Subcutaneous abdominal adipose tissue (tissue), 5 donors: ENCODE results near the gene CDKL4.
A peak's percentile ranks its signal among the peaks of the same experiment; 100 is the strongest.

Experiments used
- H3K27ac ChIP-seq: one replicate; pipeline ENCODE4 v1.7.0; 2013; ENCODE audit warnings: low read depth, mild to moderate bottlenecking, inconsistent platforms, low read length, moderate library complexity
- H3K27me3 ChIP-seq, 5 donors: one replicate each; pipeline ENCODE4 v1.7.0; 2013; ENCODE audit warnings: low read length in 5 of 5, inconsistent platforms in 1 of 5; ENCODE audit not compliant: control insufficient read depth in 5 of 5, insufficient read depth in 4 of 5
- H3K36me3 ChIP-seq, 5 donors: one replicate each; pipeline ENCODE4 v1.7.0; 2013; ENCODE audit warnings: low read length in 5 of 5; ENCODE audit not compliant: control insufficient read depth in 5 of 5, insufficient read depth in 5 of 5
- H3K4me1 ChIP-seq, 5 donors: one replicate each; pipeline ENCODE4 v1.7.0; 2013; ENCODE audit warnings: low read length in 5 of 5, mild to moderate bottlenecking in 3 of 5, moderate library complexity in 1 of 5; ENCODE audit not compliant: control insufficient read depth in 5 of 5, insufficient read depth in 5 of 5
- H3K4me3 ChIP-seq, 5 donors: one replicate each; pipeline ENCODE4 v1.7.0; 2013; ENCODE audit warnings: low read length in 5 of 5, low read depth in 1 of 5
- H3K9ac ChIP-seq, 5 donors: one replicate each; pipeline ENCODE4 v1.7.0; 2013; ENCODE audit warnings: low read length in 5 of 5, mild to moderate bottlenecking in 4 of 5, moderate library complexity in 3 of 5
- H3K9me3 ChIP-seq, 5 donors: one replicate each; pipeline ENCODE4 v1.7.0; 2013; ENCODE audit warnings: low read length in 5 of 5; ENCODE audit not compliant: control insufficient read depth in 5 of 5
- donor health status: healthy.
- donor health status: healthy.
- donor health status: healthy.
- donor health status: healthy.
- donor health status: healthy.

CDKL4 gene

GRCh38 chr2:39234754-39235153 is 9.0 kb downstream of the CDKL4 start:
- Histone ChIP-seq H3K36me3 (no peaks in the 10 kb centered on the region), H3K4me1 (no peaks in the 10 kb centered on the region), H3K9ac (no peak overlapping the region), H3K27me3 (no peaks in the 10 kb centered on the region), H3K4me3 (no peak overlapping the region), H3K27ac (no peak overlapping the region), H3K9me3 (no peaks in the 10 kb centered on the region)

GRCh38 chr2:39232141-39232540 is 11.6 kb downstream of the CDKL4 start:
- peaks cover 0 to 14% (median 10%) of the 10 kb centered on the region in 5 donors for H3K4me1 ChIP-seq
- no peaks in the 10 kb centered on the region for H3K9me3 ChIP-seq
- H3K27me3 ChIP-seq, result no peaks in the 10 kb centered on the region
- no peak overlapping the region for H3K4me3 ChIP-seq
- no peaks in the 10 kb centered on the region for H3K36me3 ChIP-seq
- H3K27ac ChIP-seq, result no peak overlapping the region
- H3K9ac ChIP-seq, result no peak overlapping the region

- Histone ChIP-seq H3K4me3 (peak overlapping the region; percentile 1 to 50 (median 43)), H3K27ac (no peak overlapping the region), H3K9me3 (no peaks in the 10 kb centered on the region), H3K36me3 (no peaks in the 10 kb centered on the region), H3K4me1 (peaks cover 0 to 14% (median 10%) of the 10 kb centered on the region in 5 donors), H3K27me3 (no peaks in the 10 kb centered on the region), H3K9ac (peak overlapping the region in 3 of 5 donors; percentile 12 to 38 (median 35))
Measured at GRCh38 chr2:39228413-39229209, 15.2 kb downstream of the CDKL4 start.

- Histone ChIP-seq H3K4me1 (peaks cover 0 to 14% (median 10%) of the 10 kb centered on the region in 5 donors), H3K9me3 (no peaks in the 10 kb centered on the region), H3K27ac (no peak overlapping the region), H3K36me3 (no peaks in the 10 kb centered on the region), H3K4me3 (peak overlapping the region in 3 of 5 donors; percentile 1 to 50 (median 43)), H3K27me3 (no peaks in the 10 kb centered on the region), H3K9ac (peak overlapping the region in 1 of 5 donors; percentile 38)
Measured at GRCh38 chr2:39227628-39228412, 15.9 kb downstream of the CDKL4 start.

- H3K36me3 ChIP-seq, result no peaks in the 10 kb centered on the region
- peaks cover 0 to 14% (median 10%) of the 10 kb centered on the region in 5 donors for H3K4me1 ChIP-seq
- no peak overlapping the region for H3K9ac ChIP-seq
- H3K9me3 ChIP-seq, result no peaks in the 10 kb centered on the region
- H3K4me3 ChIP-seq, result no peak overlapping the region
- H3K27me3 ChIP-seq, result no peaks in the 10 kb centered on the region
- H3K27ac ChIP-seq, result no peak overlapping the region
Measured at GRCh38 chr2:39225567-39225966, 18.2 kb downstream of the CDKL4 start.

GRCh38 chr2:39223909-39224308 is 19.9 kb downstream of the CDKL4 start:
- Histone ChIP-seq H3K4me3 (no peak overlapping the region), H3K27ac (no peak overlapping the region), H3K9ac (no peak overlapping the region), H3K9me3 (no peaks in the 10 kb centered on the region), H3K36me3 (no peaks in the 10 kb centered on the region), H3K27me3 (no peaks in the 10 kb centered on the region), H3K4me1 (peaks cover 0 to 12% (median 10%) of the 10 kb centered on the region in 5 donors)

GRCh38 chr2:39221459-39221858 is 22.3 kb downstream of the CDKL4 start:
- Histone ChIP-seq H3K36me3 (no peaks in the 10 kb centered on the region), H3K9ac (no peak overlapping the region), H3K27ac (no peak overlapping the region)

GRCh38 chr2:39220136-39220535 is 23.6 kb downstream of the CDKL4 start:
- no peaks in the 10 kb centered on the region for H3K4me1 ChIP-seq
- H3K27me3 ChIP-seq, result no peaks in the 10 kb centered on the region
- H3K4me3 ChIP-seq, result no peak overlapping the region
- no peaks in the 10 kb centered on the region for H3K9me3 ChIP-seq
- H3K9ac ChIP-seq, result no peak overlapping the region
- H3K36me3 ChIP-seq, result no peaks in the 10 kb centered on the region
- H3K27ac ChIP-seq, result no peak overlapping the region

More at GRCh38 chr2:39221459-39221858, 22.3 kb downstream of the CDKL4 start:
- no peak overlapping the region for H3K4me3 ChIP-seq
- no peaks in the 10 kb centered on the region for H3K4me1 ChIP-seq
- no peaks in the 10 kb centered on the region for H3K9me3 ChIP-seq
- no peaks in the 10 kb centered on the region for H3K27me3 ChIP-seq

- no peak overlapping the region for H3K4me3 ChIP-seq
- no peak overlapping the region for H3K27ac ChIP-seq
- no peaks in the 10 kb centered on the region for H3K36me3 ChIP-seq
- H3K4me1 ChIP-seq, result no peaks in the 10 kb centered on the region
- no peak overlapping the region for H3K9ac ChIP-seq
- H3K27me3 ChIP-seq, result no peaks in the 10 kb centered on the region
- no peaks in the 10 kb centered on the region for H3K9me3 ChIP-seq
Measured at GRCh38 chr2:39218391-39218790, 25.4 kb downstream of the CDKL4 start.

- no peak overlapping the region for H3K27ac ChIP-seq
- no peak overlapping the region for H3K4me3 ChIP-seq
- no peak overlapping the region for H3K9ac ChIP-seq
- H3K27me3 ChIP-seq, result no peaks in the 10 kb centered on the region
- H3K36me3 ChIP-seq, result no peaks in the 10 kb centered on the region
- no peaks in the 10 kb centered on the region for H3K9me3 ChIP-seq
- no peaks in the 10 kb centered on the region for H3K4me1 ChIP-seq
Measured at GRCh38 chr2:39217192-39217550, 26.6 kb downstream of the CDKL4 start.
